SK-N-SH (cell line): ENCODE data around the gene ARID4B.
"Not testable (repeated sequence)": the region's sequence is repeated elsewhere in the genome, so short reads cannot be mapped to it uniquely, and the experiment has no call there.

Experiments used
- RAD21 ChIP-seq: IDR thresholded peaks from 2 replicates; pipeline ENCODE4 v1.6.1; 2012; ENCODE audit warnings: mild to moderate bottlenecking, low read length
- RXRA ChIP-seq: IDR thresholded peaks from 2 replicates; pipeline ENCODE4 v1.4.0; 2012; ENCODE audit warnings: low read depth, mild to moderate bottlenecking, borderline replicate concordance
- TF ChIP-seq, protein P1 (sequence below): fragments of 200-600 bp; sonication (generic); IDR thresholded peaks from 2 replicates; pipeline ENCODE4 v1.6.1; 2017; ENCODE audit warnings: antibody characterized with exemption, mild to moderate bottlenecking, moderate library complexity

DNA sequence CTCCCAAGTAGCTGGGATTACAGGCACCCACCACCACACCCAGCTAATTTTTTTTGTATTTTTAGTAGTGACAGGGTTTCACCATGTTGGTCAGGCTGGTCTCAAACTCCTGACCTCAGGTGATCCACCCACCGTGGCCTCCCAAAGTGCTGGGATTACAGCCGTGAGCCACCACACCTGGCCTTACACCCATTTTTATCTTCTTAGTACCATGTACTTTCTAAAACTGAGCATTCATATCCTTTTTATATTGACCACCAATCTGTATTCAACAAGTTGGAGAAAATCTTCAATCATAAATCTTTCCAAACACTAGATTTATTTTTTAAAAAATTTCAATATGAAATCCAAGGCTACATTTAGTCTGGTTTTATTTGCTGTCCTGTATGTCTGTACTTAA lies 113.0 kb downstream of the ARID4B start:
- TF ChIP-seq RXRA, RAD21: not testable (repeated sequence)
- TF ChIP-seq, protein P1, sequence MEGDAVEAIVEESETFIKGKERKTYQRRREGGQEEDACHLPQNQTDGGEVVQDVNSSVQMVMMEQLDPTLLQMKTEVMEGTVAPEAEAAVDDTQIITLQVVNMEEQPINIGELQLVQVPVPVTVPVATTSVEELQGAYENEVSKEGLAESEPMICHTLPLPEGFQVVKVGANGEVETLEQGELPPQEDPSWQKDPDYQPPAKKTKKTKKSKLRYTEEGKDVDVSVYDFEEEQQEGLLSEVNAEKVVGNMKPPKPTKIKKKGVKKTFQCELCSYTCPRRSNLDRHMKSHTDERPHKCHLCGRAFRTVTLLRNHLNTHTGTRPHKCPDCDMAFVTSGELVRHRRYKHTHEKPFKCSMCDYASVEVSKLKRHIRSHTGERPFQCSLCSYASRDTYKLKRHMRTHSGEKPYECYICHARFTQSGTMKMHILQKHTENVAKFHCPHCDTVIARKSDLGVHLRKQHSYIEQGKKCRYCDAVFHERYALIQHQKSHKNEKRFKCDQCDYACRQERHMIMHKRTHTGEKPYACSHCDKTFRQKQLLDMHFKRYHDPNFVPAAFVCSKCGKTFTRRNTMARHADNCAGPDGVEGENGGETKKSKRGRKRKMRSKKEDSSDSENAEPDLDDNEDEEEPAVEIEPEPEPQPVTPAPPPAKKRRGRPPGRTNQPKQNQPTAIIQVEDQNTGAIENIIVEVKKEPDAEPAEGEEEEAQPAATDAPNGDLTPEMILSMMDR = not testable (repeated sequence)
